K562 (cell line): ENCODE measurements around the gene ENO2. TPM values are rescaled to one million over a fixed set of nuclear protein-coding genes. Genes with fewer than 3 reads are reported as not detected.
A peak's percentile ranks its signal among the peaks of the same experiment; 100 is the strongest.

Experiments
- CHD4 ChIP-seq: fragments of 200-600 bp; sonication (generic); IDR thresholded peaks from 3 replicates; pipeline ENCODE4 v1.6.1; 2012; ENCODE audit warnings: low read depth, mild to moderate bottlenecking, mixed read lengths, low read length, inconsistent platforms; ENCODE audit not compliant: insufficient read depth, insufficient replicate concordance, poor library complexity, severe bottlenecking
- CXXC5 ChIP-seq: fragments of 250-450 bp; sonication (Bioruptor Pico); IDR thresholded peaks from 2 replicates; pipeline ENCODE4 v1.8.0; 2022; ENCODE audit warnings: inconsistent platforms, mild to moderate bottlenecking, moderate library complexity
- DPF2 ChIP-seq: fragments of 450-650 bp; IDR thresholded peaks from 2 replicates; pipeline ENCODE4 v1.6.1; 2016
- ETS2 ChIP-seq: IDR thresholded peaks from 2 replicates; pipeline ENCODE4 v1.6.1; 2016; ENCODE audit warnings: borderline replicate concordance, missing genetic modification characterization, mild to moderate bottlenecking, moderate library complexity, missing compliant biosample characterization; ENCODE audit not compliant: poor library complexity, severe bottlenecking
- FOXK2 ChIP-seq, 2 experiments: fragments of 450-650 bp; IDR thresholded peaks in 1 of 2; conservative IDR thresholded peaks in 1 of 2; 2 replicates each; pipeline ENCODE4 v1.6.1; 2016; ENCODE audit warnings: low read depth in 2 of 2, mild to moderate bottlenecking in 1 of 2
- PCBP1 ChIP-seq: fragments of 200-400 bp; formaldehyde crosslinking; IDR thresholded peaks from 2 replicates; pipeline ENCODE4 v1.6.1; 2018; ENCODE audit warnings: mild to moderate bottlenecking, low read depth, low read length; ENCODE audit not compliant: poor library complexity, severe bottlenecking
- PYGO2 ChIP-seq: fragments of 450-650 bp; IDR thresholded peaks from 2 replicates; pipeline ENCODE4 v1.6.1; 2016; ENCODE audit warnings: mild to moderate bottlenecking, missing genetic modification characterization, moderate library complexity, missing compliant biosample characterization
- SMC3 ChIP-seq: conservative IDR thresholded peaks from 2 replicates; pipeline ENCODE4 v1.6.1; 2011; ENCODE audit warnings: low read depth, low read length, improper control_type of control experiment; ENCODE audit not compliant: insufficient read depth
- TCFL5 ChIP-seq: fragments of 250-450 bp; sonication (Bioruptor Pico); conservative IDR thresholded peaks from 2 replicates; pipeline ENCODE4 v1.6.1; 2021; ENCODE audit warnings: mild to moderate bottlenecking, moderate library complexity, matching md5 sums
- TRIM25 ChIP-seq: fragments of 450-650 bp; IDR thresholded peaks from 2 replicates; pipeline ENCODE4 v1.7.0; 2016; ENCODE audit warnings: borderline replicate concordance
- ZBTB17 ChIP-seq: fragments of 450-650 bp; formaldehyde crosslinking; IDR thresholded peaks from 2 replicates; pipeline ENCODE4 v1.4.0; 2020; ENCODE audit warnings: mild to moderate bottlenecking
- ZC3H11A ChIP-seq: IDR thresholded peaks from 2 replicates; pipeline ENCODE4 v1.6.1; 2012; ENCODE audit warnings: low read depth, low read length, improper control_type of control experiment
- ZC3H4 ChIP-seq: sonication (generic); formaldehyde crosslinking; IDR thresholded peaks from 2 replicates; pipeline ENCODE4 v1.9.0; 2021; ENCODE audit warnings: missing genetic modification reagents, borderline replicate concordance
- ZEB2 ChIP-seq: fragments of 450-650 bp; IDR thresholded peaks from 2 replicates; pipeline ENCODE4 v1.6.1; 2016
- polyA plus RNA-seq, 8 experiments: library from polyadenylated mRNA; depleted of rRNA in 4 of 8; stranded (reverse) in 5 of 8; unstranded in 3 of 8; fragments of >200 nt; fragmentation: Nextera tagmentation in 2 of 8; fragmentation: Illumina TruSeq in 1 of 8; extraction: Ambion mirVana in 2 of 8; extraction: Trizol in 1 of 8; gene quantifications; 2 replicates each; pipeline versions ENCODE4 v1.2.1 to v1.2.3, GENCODE V29; 2011 to 2014; ENCODE audit warnings: inconsistent platforms in 1 of 8, missing spikeins in 1 of 8
- total RNA-seq, 7 experiments: library from RNA; depleted of rRNA in 6 of 7; stranded (reverse); fragments of >200 nt in 6 of 7; fragmentation: Illumina TruSeq in 2 of 7; extraction: Trizol in 2 of 7; gene quantifications; 2 replicates each; pipeline versions ENCODE4 v1.2.1 to v1.2.3, GENCODE V29; 2011 to 2021; ENCODE audit warnings: low replicate concordance in 1 of 7
- TF ChIP-seq, protein P1 (sequence below): fragments of 250-450 bp; sonication (Bioruptor Pico); IDR thresholded peaks from 2 replicates; pipeline ENCODE4 v1.5.0; 2020; ENCODE audit warnings: mild to moderate bottlenecking
- TF ChIP-seq, protein P2 (sequence below), 2 experiments: fragments of 450-650 bp in 1 of 2; sonication (generic) in 1 of 2; formaldehyde crosslinking in 1 of 2; IDR thresholded peaks in 1 of 2; conservative IDR thresholded peaks in 1 of 2; 2 replicates each; pipeline versions ENCODE4 v1.6.1 to v1.8.1; 2016 to 2023; ENCODE audit warnings: mild to moderate bottlenecking in 2 of 2, moderate library complexity in 2 of 2, inconsistent platforms in 1 of 2, missing genetic modification reagents in 1 of 2
- TF ChIP-seq, protein P3 (sequence below): fragments of 250-450 bp; sonication (Bioruptor Pico); IDR thresholded peaks from 2 replicates; pipeline ENCODE4 v1.8.0; 2022; ENCODE audit warnings: inconsistent platforms, mild to moderate bottlenecking, moderate library complexity, borderline replicate concordance
- TF ChIP-seq, protein P4 (sequence below): fragments of 250-450 bp; sonication (Bioruptor Pico); IDR thresholded peaks from 2 replicates; pipeline ENCODE4 v1.8.0; 2021; ENCODE audit warnings: moderate library complexity, mild to moderate bottlenecking, inconsistent platforms

ENO2 gene
- total and polyA plus RNA-seq, 9 of the 15 experiments (the other 6 are each of a cell fraction or from before 2014, with no cell fraction given), result 10.9 to 43.3 (median 21.0) TPM

- TF ChIP-seq CHD4, result no peak
- TF ChIP-seq ZEB2, result no peak
- TF ChIP-seq ETS2 (tag), result no peak
- no peak for TF ChIP-seq TRIM25
- peak; percentile 96 for TF ChIP-seq CXXC5 (CRISPR knock-in tag)
- TF ChIP-seq PCBP1, result no peak
- TF ChIP-seq, protein P1, sequence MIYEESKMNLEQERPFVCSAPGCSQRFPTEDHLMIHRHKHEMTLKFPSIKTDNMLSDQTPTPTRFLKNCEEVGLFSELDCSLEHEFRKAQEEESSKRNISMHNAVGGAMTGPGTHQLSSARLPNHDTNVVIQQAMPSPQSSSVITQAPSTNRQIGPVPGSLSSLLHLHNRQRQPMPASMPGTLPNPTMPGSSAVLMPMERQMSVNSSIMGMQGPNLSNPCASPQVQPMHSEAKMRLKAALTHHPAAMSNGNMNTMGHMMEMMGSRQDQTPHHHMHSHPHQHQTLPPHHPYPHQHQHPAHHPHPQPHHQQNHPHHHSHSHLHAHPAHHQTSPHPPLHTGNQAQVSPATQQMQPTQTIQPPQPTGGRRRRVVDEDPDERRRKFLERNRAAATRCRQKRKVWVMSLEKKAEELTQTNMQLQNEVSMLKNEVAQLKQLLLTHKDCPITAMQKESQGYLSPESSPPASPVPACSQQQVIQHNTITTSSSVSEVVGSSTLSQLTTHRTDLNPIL, result no peak
- TF ChIP-seq PYGO2 (tag), result no peak
- TF ChIP-seq, protein P2, sequence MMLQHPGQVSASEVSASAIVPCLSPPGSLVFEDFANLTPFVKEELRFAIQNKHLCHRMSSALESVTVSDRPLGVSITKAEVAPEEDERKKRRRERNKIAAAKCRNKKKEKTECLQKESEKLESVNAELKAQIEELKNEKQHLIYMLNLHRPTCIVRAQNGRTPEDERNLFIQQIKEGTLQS (IDR thresholded peaks at IDR 0.05), result peak; percentile 80
- TF ChIP-seq, protein P2 (CRISPR knock-in tag; conservative IDR thresholded peaks at IDR 0.05), result no peak
- TF ChIP-seq FOXK2 (conservative IDR thresholded peaks at IDR 0.05 in 1 of 2, IDR thresholded peaks at IDR 0.05 in 1 of 2; ENCODE audit: low read depth in 2 of 2), result no peak
- TF ChIP-seq, protein P3, sequence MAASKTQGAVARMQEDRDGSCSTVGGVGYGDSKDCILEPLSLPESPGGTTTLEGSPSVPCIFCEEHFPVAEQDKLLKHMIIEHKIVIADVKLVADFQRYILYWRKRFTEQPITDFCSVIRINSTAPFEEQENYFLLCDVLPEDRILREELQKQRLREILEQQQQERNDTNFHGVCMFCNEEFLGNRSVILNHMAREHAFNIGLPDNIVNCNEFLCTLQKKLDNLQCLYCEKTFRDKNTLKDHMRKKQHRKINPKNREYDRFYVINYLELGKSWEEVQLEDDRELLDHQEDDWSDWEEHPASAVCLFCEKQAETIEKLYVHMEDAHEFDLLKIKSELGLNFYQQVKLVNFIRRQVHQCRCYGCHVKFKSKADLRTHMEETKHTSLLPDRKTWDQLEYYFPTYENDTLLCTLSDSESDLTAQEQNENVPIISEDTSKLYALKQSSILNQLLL (CRISPR knock-in tag), result no peak
- peak; percentile 32; the same call in 1 of the 2 replicates for TF ChIP-seq SMC3
- TF ChIP-seq TCFL5 (CRISPR knock-in tag), result no peak
- TF ChIP-seq ZC3H11A, result no peak
- TF ChIP-seq, protein P4, sequence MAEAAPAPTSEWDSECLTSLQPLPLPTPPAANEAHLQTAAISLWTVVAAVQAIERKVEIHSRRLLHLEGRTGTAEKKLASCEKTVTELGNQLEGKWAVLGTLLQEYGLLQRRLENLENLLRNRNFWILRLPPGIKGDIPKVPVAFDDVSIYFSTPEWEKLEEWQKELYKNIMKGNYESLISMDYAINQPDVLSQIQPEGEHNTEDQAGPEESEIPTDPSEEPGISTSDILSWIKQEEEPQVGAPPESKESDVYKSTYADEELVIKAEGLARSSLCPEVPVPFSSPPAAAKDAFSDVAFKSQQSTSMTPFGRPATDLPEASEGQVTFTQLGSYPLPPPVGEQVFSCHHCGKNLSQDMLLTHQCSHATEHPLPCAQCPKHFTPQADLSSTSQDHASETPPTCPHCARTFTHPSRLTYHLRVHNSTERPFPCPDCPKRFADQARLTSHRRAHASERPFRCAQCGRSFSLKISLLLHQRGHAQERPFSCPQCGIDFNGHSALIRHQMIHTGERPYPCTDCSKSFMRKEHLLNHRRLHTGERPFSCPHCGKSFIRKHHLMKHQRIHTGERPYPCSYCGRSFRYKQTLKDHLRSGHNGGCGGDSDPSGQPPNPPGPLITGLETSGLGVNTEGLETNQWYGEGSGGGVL (CRISPR knock-in tag), result no peak
- no peak; the same call in 1 of the 2 replicates for TF ChIP-seq ZBTB17 (CRISPR knock-in tag)
- no peak for TF ChIP-seq ZC3H4 (CRISPR knock-in tag)
- peak; percentile 59; the same call in 1 of the 2 replicates for TF ChIP-seq DPF2
Measured at GRCh38 chr12:6890789-6891645, 23.4 kb upstream of the ENO2 start (continued).
